NCI-H1436 treated with DMSO at 0.1 percent for 48 hours (cell line): ENCODE measurements around the gene ZNF346.

ENCODE experiments used
- DNase-seq: peaks from one replicate; lab custom pipeline; 2025; lab: John Stamatoyannopoulos, UW

ZNF346 gene

DNA sequence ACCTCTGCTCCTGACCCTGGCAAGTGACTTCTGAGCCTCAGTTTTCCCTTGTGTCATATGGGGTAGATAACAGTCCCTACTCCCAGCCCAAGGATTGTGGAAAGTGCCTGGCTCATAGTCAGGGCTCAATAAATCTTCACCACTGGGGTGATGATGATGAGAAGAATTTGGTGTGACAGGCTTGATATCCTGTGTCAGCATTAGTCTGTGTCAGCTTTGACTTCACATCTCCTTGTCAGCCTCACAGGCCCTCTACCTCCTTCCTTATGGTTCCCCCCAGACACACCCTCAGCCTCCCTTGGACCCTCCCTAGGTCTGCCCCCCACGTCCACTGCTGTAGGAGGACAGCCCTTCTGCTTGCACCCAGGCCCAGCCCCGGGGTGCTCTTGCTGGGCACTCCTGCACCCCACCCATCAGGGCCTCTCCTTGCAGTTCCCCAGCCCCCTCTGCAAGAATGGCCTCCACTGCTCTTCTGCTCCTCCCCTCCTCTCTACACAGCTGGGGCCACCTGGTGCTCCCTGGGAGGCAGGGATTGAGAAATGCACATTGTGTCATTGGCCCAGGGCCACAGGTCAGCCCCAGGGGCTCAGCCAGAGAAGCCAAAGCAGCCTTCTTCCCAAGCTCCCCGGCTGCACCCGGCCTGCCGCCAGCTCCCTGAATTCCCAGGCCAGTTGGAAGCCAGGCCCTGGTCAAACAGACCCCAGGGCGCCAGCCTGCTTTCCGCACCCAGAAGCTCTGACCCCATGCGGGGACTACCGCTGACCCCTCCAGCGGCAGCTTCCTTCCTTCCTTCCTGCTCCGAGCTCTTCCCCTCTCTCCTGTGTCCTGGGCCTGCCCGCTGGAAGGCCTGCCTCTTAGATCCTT, 72.0 kb downstream of the ZNF346 start:
- no peak for DNase-seq

DNA sequence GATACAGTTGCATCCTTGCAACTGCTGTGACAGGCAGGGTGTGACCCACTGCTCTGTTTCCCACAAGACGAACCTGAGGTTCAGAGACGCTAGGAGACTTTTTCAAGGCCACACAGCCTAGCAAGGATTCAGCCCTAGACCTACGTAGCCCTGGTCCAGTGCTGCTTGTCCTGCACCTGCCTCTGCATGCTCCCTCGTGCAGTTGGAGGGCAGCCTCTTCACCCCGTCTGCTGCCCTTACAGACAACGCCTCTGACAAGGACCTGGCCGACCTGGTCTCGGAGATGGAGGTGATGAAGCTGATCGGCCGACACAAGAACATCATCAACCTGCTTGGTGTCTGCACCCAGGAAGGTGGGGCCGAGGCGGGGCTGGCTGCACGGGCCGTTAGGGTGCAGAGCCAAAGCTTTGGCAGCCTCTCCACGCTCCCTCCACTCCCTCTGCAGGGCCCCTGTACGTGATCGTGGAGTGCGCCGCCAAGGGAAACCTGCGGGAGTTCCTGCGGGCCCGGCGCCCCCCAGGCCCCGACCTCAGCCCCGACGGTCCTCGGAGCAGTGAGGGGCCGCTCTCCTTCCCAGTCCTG, 72.7 kb downstream of the ZNF346 start:
- DNase-seq, result no peak

GRCh38 chr5:177096162-177097015, 73.9 kb downstream of the ZNF346 start:
- no peak for DNase-seq

- no peak for DNase-seq
These were observed 74.8 kb downstream of the ZNF346 start for GRCh38 chr5:177097016-177097985.

DNA sequence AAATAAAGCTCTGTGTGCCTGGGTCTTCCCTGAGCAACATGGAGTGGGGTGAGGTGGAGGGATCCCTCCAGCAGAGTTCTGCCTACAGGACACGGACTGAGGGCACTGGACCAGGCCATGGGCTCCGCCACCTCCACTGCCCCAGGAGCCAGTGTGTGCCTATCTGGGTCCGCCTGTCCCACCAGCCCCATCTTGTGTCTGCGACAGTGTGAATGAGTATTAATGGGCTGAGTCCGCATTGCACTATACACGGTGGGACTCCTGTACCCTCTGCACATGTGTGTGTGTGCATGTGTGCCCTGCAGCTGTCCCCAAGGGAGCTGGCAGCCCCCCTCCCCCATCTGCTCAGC, 75.6 kb downstream of the ZNF346 start:
- no peak for DNase-seq

GRCh38 chr5:177098470-177099141, 76.1 kb downstream of the ZNF346 start:
- DNase-seq, result no peak

DNA sequence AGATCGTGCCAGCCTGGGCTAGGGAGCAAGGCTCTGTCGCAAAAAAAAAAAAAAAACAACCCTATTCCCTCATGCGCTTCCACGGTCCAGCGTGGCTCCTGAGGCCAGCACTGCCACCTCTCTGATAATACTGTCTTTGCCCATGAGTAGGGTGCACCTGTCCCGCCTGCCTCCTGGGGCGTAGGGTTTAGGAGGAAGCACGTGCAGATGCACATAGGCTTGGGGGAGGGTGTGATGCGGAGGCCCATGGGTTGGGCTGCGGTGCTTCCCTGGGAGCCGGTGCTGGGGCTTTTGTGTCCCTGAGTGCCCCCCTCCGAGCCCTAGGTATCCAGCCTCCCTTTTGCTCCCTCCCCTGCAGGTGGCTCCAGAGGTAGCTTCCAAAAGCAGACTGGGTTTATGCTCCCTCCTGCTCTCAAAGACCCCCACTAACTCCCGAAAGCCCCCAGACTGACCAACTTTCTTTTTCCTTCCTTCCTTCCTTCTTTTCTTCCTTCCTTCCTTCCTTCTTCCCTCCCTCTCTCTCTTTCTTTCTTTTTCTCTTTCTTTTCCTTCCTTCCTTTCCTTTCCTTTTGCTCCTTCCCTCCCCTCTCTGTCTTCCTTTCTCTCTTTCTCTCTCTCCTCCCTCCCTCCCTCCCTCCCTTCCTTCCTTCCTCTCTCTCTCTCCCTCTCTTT, 77.1 kb downstream of the ZNF346 start:
- DNase-seq, result no peak

GRCh38 chr5:177100714-177101121, 78.2 kb downstream of the ZNF346 start:
- DNase-seq, result no peak

DNA sequence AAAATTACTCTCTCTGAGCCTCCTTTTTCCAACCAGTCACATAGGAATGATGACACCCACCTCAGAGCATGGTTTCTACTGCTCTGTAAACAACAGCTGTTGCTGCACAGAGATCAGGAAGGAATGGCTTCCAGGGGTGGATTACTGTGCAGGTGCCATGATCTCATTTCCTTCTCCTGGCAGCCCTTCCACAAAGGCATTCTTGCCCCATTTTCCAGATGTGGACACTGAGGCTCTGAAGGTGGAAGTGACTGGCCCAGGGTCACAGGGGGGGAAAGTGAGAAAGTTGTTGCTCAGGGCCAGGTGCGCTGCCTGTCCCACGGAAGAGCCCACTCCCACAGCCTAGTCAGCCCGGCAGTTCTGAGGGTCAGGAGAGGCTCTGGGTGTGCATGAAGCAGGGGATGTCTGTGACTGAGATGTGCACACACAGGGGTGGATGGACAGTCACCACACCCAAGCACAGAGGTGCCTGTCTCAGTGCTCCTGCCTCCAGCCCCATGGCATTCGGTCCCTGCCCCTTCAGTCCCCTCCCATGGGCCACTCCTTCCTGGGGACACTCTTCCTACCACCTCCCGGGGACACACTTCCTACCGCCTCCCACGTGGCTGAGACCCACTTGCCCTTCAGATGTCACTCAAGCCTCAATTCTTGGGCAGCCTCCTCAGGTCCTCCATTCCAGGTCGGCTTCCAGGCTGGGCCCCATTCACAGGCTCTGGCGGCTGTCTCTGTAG, 81.2 kb downstream of the ZNF346 start:
- DNase-seq, result no peak

DNA sequence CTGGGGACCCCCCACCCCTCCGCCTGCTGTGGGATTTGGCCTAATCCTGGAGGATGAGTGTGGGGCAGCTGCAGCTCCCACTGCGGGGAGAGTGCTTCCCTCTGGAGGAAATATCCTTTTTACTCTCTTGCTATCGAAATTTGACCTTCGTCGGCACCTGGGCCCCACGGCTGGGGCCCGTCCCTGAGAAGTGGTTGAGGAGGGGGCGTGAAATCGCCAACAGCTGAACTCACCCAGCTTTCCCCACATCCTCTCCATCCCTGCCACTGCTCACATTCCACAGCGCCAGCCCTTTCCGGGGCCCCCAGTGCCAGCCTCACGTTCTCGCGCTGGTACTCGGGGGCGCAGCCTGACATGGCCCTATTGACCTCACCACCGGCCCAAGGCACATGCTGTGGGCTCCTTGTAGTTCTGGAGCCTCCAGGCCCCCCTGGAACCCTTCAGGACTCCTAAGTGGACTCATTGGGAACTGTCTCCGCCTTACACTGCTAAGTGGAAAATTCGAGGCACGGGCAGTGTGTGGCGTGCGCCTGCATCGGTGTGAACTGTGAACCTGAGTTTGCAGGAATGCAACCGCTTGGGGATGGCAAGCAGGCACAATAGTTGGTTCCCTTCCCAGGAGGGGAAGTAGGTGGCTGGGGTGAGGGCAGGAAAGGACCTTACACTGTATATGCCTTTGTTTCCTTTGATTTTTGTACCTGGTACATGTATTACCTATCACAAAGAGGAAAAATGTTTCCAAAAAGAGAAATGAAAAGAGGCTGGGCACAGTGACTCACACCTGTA, 83.4 kb downstream of the ZNF346 start:
- DNase-seq, result no peak

DNA sequence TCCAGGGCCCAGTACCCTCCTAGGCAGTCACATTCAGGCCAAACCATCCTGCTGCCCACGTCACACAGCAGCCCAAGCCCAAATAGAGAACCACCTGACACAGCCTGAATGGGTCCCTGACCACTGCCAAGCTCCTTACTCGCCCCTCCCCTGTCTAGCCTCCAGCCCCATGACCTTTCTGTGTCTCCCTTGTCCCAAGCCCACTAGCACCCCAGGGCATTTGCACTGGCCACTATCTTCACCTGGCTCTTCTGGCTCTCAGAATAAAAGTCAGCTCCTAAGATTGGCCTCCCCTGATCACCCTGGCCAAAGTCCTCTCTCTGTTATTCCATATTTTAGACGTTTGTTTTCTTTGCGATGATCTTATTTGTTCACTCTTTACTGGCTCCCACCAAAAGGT, 84.7 kb downstream of the ZNF346 start:
- DNase-seq, result no peak

DNA sequence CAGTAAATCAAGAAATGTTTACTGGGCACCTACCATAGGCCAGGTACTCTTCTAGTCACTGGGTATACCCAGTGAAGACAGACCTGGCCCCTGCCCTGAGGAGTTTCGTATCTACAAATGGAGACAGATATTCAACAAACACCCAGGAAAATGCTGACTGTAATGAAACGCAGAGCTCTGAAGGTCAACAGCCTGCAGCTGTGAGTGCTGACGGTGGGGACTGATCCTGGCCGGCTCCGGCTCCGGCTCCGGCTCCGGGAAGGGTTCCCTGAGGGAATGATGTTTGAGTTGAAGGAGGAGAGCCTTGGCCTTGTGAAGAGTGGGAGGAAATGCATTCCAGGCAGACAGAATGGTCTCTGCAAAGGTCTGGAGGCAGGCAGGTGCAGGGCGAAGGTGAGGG, 87.3 kb downstream of the ZNF346 start:
- DNase-seq, result no peak

DNA sequence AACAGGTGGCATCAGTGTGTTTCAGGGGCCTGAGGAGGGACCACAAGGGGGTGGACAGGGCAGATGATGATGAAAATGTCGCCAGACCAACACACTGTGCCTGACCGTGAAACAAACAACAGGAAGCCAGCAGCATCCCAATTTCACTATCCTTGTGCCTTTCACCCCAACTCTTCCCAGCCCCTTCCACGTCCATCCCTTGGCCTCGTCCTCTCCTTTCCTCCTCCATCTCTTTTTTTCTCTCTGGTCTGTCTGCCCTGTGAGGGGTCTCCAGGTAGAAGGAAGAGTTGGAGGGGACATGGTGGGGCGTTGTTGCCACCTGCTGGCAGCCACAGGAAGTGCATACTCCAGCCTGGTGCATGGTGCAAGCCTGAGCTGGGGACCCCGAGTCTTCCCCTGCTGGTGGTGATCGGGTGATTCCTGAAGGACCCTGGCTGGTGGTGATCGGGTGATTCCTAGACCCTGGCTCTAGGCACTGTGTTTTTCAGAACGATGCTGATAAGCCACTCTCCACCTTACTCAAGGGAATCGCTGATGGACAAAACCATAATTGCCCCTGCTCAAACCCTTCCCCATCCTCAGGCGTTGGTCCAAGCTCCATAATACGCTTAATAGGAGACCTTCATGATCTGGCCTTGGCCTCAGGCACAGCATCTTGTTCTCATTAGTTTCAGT, 89.4 kb downstream of the ZNF346 start:
- no peak for DNase-seq

GRCh38 chr5:177112589-177113220, 90.2 kb downstream of the ZNF346 start:
- DNase-seq, result no peak

DNA sequence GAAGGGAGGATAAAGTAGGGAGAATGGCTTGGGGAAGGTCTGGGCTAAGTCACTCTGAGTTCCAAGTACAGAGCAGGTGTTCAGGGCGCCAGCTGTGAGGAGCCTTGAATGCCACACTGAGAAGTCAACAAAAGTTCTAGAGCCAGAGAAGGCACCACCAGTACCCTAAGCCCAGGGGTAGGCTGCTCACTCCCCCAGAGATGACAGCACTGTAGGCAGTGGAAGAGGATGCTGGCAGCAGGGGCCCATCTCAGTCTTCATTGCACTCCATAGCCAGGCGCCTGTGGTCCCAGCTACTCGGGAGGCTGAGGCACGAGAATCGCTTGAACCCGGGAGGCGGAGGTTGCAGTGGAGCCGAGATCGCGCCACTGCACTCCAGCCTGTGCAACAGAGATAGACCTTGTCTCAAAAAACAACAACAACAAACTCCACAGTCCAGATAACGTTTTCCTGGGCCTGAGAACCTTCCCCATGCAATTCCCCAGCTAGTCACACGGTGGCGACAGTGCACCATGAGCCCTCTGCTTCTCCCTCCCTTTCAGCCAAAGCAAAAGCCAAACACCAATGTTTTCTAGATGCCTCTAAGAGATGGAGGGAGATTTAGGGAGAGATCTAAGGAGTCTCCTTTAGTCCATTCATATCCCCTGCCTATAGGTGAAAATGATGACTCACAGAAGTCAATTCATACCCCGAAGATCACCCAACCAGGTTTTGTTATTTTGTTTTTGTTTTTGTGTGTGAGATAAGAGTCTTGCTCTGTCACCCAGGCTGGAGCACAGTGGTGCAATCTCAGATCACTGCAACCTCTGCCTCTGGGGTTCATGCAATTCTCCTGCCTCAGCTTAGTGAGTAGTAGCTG, 91.3 kb downstream of the ZNF346 start:
- DNase-seq, result no peak

- DNase-seq, result no peak
These were observed 94.3 kb downstream of the ZNF346 start for GRCh38 chr5:177116631-177117373.
